ENCODE data around the gene RPN1. TPM values are rescaled to one million over a fixed set of nuclear protein-coding genes. Genes with fewer than 3 reads are reported as not detected.

The RPN1 gene
- total RNA-seq, 4 donors from 2014 or later = 87.5 to 185 (median 152) TPM

DNA sequence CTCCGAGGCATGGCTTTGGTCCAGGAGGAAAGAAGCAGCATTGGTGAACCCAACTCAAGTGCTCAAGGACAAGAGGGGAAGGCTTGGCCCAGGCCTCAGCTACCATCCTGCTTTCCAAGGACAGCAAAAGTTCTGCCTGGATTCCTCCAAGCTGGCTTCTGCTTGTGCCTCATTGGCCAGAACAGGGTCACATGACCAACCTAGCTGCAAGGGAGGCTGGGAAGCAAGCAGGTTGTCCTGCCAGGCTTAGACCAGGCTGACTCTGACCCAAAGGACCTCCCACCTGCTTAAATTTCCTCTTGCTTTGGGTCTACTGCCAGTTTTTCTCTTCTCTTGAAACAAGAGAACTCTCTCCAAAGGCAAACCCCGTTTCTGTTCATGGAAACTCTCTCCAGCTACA, 70.7 kb downstream of the RPN1 start:
- Histone ChIP-seq H3K9me3 (peaks cover 0 to 3% (median 0%) of the 10 kb centered on the region in 4 donors), H3K4me3 (no peak overlapping the region), H3K27ac (no peak overlapping the region), H3K4me1 (no peaks in the 10 kb centered on the region), H3K27me3 (no peaks in the 10 kb centered on the region), H3K36me3 (no peaks in the 10 kb centered on the region)
- TF ChIP-seq POLR2A (IDR thresholded peaks at IDR 0.05) = no peak
- TF ChIP-seq, protein P1, sequence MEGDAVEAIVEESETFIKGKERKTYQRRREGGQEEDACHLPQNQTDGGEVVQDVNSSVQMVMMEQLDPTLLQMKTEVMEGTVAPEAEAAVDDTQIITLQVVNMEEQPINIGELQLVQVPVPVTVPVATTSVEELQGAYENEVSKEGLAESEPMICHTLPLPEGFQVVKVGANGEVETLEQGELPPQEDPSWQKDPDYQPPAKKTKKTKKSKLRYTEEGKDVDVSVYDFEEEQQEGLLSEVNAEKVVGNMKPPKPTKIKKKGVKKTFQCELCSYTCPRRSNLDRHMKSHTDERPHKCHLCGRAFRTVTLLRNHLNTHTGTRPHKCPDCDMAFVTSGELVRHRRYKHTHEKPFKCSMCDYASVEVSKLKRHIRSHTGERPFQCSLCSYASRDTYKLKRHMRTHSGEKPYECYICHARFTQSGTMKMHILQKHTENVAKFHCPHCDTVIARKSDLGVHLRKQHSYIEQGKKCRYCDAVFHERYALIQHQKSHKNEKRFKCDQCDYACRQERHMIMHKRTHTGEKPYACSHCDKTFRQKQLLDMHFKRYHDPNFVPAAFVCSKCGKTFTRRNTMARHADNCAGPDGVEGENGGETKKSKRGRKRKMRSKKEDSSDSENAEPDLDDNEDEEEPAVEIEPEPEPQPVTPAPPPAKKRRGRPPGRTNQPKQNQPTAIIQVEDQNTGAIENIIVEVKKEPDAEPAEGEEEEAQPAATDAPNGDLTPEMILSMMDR (IDR thresholded peaks at IDR 0.05) = no peak
- DNase-seq = no peak

DNA sequence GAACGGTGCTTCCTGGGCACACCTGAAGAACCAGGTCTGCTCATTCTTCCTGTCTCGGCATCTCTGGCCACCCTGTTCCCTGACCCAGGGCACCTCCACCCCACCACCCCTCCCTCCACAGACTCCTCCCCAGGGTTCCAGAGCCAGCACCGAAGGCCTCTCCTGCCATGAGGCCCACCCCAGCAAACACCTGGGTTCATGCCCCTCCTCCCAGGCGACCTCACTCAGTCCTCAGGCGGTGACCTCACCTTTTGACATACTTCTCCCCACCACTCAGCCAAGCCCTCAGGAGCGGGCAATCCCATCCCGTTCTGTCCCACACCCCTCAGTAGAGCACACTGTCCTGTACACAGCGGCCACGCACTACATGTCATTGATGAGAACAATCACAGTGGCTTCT, 72.3 kb downstream of the RPN1 start:
- Histone ChIP-seq H3K4me3 (no peak overlapping the region), H3K27me3 (no peaks in the 10 kb centered on the region), H3K36me3 (no peaks in the 10 kb centered on the region), H3K4me1 (no peaks in the 10 kb centered on the region), H3K9me3 (peaks cover 0 to 3% (median 0%) of the 10 kb centered on the region in 4 donors), H3K27ac (no peak overlapping the region)
- DNase-seq = no peak
- TF ChIP-seq, protein P1 (IDR thresholded peaks at IDR 0.05) = no peak
- no peak for TF ChIP-seq POLR2A (IDR thresholded peaks at IDR 0.05)

DNA sequence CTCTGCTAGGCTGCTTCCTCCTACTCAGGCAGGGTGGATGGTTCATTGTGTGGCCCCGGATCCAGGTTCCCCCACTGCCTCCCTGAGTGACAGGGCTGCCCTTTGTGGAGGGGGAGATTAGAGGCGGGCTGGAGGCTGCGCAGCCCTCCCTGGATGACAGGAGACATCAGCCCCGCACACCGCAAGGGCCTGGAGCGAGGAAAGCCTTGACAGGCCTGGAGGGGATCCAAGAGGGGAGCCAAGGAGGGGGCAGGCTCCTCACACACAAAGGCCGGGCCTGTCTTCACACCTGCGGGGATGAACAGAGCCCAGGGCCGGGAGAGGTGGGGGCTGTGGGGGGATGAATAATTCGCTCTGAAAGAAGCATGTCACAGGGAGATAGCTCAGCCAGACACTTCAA, 72.9 kb downstream of the RPN1 start:
- no peak for TF ChIP-seq POLR2A (IDR thresholded peaks at IDR 0.05)
- TF ChIP-seq, protein P1 (IDR thresholded peaks at IDR 0.05) = no peak
- Histone ChIP-seq H3K36me3 (no peaks in the 10 kb centered on the region), H3K4me3 (no peak overlapping the region), H3K9me3 (peaks cover 0 to 3% (median 0%) of the 10 kb centered on the region in 4 donors), H3K27me3 (no peaks in the 10 kb centered on the region), H3K27ac (no peak overlapping the region), H3K4me1 (no peaks in the 10 kb centered on the region)
- no peak for DNase-seq

DNA sequence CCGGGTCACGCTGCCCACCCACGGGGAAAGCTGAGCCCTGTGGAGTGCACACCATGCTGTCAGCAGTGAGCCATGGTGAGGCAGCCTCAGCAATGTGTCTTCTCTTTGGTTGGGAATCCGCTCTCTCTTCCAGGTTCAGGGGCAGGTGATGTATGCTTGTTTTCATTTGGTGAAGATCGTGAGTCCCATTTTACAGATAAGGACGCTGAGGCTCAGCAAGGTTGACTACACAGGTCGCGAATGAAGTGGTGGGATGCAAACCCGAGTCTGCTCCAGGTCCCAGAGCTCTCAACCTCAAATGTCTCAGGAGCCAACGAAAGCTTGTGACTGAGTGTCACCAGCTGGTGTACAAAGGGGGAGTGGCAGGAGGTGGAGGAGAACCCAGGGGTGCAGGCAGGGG, 74.3 kb downstream of the RPN1 start:
- Histone ChIP-seq H3K27ac (no peak overlapping the region), H3K4me3 (no peak overlapping the region), H3K27me3 (no peaks in the 10 kb centered on the region), H3K9me3 (peaks cover 0 to 3% (median 0%) of the 10 kb centered on the region in 4 donors), H3K4me1 (no peaks in the 10 kb centered on the region), H3K36me3 (no peaks in the 10 kb centered on the region)
- no peak for DNase-seq
- TF ChIP-seq, protein P1 (IDR thresholded peaks at IDR 0.05) = no peak
- TF ChIP-seq POLR2A (IDR thresholded peaks at IDR 0.05) = no peak

DNA sequence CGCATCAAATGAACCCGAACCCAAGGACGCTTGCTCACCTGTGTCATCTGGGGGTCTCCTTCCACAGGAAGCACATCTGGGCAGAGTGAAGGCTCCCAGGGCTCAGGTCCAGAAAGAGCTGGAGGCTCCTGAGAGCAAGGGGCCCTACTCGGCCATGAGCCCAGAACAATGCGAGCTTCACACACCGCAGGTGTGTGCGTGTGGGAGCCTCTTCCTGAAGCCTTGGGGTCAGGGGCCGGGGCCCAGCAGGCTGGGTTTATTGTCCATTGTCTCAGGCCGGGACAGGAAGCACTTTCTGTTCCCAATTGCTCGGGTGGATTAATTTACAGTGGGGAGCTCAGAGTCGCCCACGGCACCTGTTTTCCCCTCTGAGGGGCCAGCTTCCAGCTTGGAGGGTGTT, 74.8 kb downstream of the RPN1 start:
- Histone ChIP-seq H3K27me3 (no peaks in the 10 kb centered on the region), H3K27ac (no peak overlapping the region), H3K4me3 (no peak overlapping the region), H3K4me1 (no peaks in the 10 kb centered on the region), H3K9me3 (peaks cover 0 to 3% (median 0%) of the 10 kb centered on the region in 4 donors), H3K36me3 (no peaks in the 10 kb centered on the region)
- no peak for DNase-seq
- no peak for TF ChIP-seq POLR2A (IDR thresholded peaks at IDR 0.05)
- TF ChIP-seq, protein P1 (IDR thresholded peaks at IDR 0.05) = no peak

DNA sequence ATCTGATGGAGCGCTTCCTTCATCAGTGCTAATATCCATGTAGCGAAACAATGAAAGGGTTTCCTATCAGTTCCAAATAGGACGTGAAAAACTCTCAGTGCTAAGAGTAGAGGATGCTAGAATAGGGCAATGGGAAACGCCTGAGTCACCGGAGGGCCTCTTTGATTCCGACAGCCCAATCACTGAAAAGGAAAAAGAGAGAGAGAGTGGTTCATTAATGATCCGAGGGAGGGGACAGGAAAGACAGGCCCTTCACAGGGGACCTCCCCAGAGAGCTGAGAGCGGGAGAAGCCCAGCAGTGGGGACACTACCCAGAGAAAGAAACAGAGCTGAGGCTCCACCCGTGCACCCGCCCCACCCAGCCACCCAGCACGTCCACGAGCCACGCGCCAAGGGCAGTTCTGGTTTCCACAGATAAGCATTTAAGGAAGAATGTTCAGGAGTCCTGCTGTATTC, 76.9 kb downstream of the RPN1 start:
- Histone ChIP-seq H3K36me3 (no peaks in the 10 kb centered on the region), H3K27ac (no peak overlapping the region), H3K4me3 (no peak overlapping the region), H3K9me3 (no peaks in the 10 kb centered on the region), H3K4me1 (no peaks in the 10 kb centered on the region), H3K27me3 (no peaks in the 10 kb centered on the region)
- no peak for DNase-seq
- TF ChIP-seq POLR2A (IDR thresholded peaks at IDR 0.05) = no peak
- TF ChIP-seq, protein P1 (IDR thresholded peaks at IDR 0.05) = no peak
